Lower leg skin (tissue), 4 donors: ENCODE data around the gene SNRNP27. TPM values are rescaled to one million over a fixed set of nuclear protein-coding genes. Genes with fewer than 3 reads are reported as not detected.

ENCODE experiments used
- DNase-seq, 2 donors: peaks; one replicate each; pipeline ENCODE4 v3.0.0-alpha.2; 2019; ENCODE audit warnings: low spot score in 2 of 2
- H3K4me3 ChIP-seq: fragments of 200-600 bp; sonication (generic); 2 replicates; pipeline ENCODE4 v1.5.1; 2017; ENCODE audit warnings: mild to moderate bottlenecking, low read depth; ENCODE audit not compliant: poor library complexity, severe bottlenecking
- CTCF ChIP-seq, 3 donors: fragments of 450-650 bp; IDR thresholded peaks; one replicate each; pipeline ENCODE4 v1.5.1; 2016; ENCODE audit warnings: antibody characterized with exemption in 3 of 3, mild to moderate bottlenecking in 3 of 3, moderate library complexity in 2 of 3
- POLR2A ChIP-seq, 2 donors: fragments of 450-650 bp; IDR thresholded peaks; one replicate each; pipeline ENCODE4 v1.6.1; 2016 to 2017; ENCODE audit warnings: antibody characterized with exemption in 2 of 2, mild to moderate bottlenecking in 1 of 2, moderate library complexity in 1 of 2
- WGBS, 2 donors: methylation state at CpG; one replicate each; pipeline ENCODE4 v1.1.5; 2018; 5-methylcytosine and 5-hydroxymethylcytosine counted together
- intact Hi-C: fragments of 100-400 bp; cut with DNase I; formaldehyde crosslinking; loops from one replicate; pipeline ENCODE4 v1.15.0; 2023; ENCODE audit warnings: low total_unique reads
- total RNA-seq, 4 donors: library from RNA; depleted of rRNA; stranded (reverse); fragments of >200 nt; gene quantifications; one replicate each; pipeline ENCODE4 v1.1.0, GENCODE V29; 2016

The SNRNP27 gene
- total RNA-seq, 4 donors from 2014 or later = 55.6 to 82.3 (median 60.2) TPM

- H3K4me3 ChIP-seq = no peak overlapping the region
- no peak for TF ChIP-seq POLR2A (IDR thresholded peaks at IDR 0.05)
- no peak for TF ChIP-seq CTCF (IDR thresholded peaks at IDR 0.05)
- DNase-seq = no peak
- WGBS, 2 donors = 78 to 89% methylated on average over 9 of the region's 9 CpGs
- intact Hi-C loops = no loop called here
Observed at GRCh38 chr2:69943843-69944525, 50.2 kb downstream of the SNRNP27 start.

GRCh38 chr2:69944756-69945155 is 51.0 kb downstream of the SNRNP27 start:
- DNase-seq = no peak
- intact Hi-C loops = no loop called here
- 97% methylated on average over 7 of the region's 7 CpGs for WGBS, 2 donors
- TF ChIP-seq POLR2A (IDR thresholded peaks at IDR 0.05) (no peak), CTCF (IDR thresholded peaks at IDR 0.05) (no peak)
- no peak overlapping the region for H3K4me3 ChIP-seq

GRCh38 chr2:69945441-69945840 is 51.7 kb downstream of the SNRNP27 start:
- TF ChIP-seq POLR2A (IDR thresholded peaks at IDR 0.05) (no peak), CTCF (IDR thresholded peaks at IDR 0.05) (no peak)
- no peak for DNase-seq
- no peak overlapping the region for H3K4me3 ChIP-seq
- intact Hi-C loops = no loop called here
- WGBS, 2 donors = 57 to 60% methylated on average over 8 of the region's 8 CpGs

- WGBS, 2 donors = 76 to 80% methylated on average over 8 of the region's 8 CpGs
- intact Hi-C loops = no loop called here
- no peak for DNase-seq
- no peak overlapping the region for H3K4me3 ChIP-seq
- TF ChIP-seq POLR2A (IDR thresholded peaks at IDR 0.05) (no peak), CTCF (IDR thresholded peaks at IDR 0.05) (no peak)
Observed at GRCh38 chr2:69945941-69946340, 52.2 kb downstream of the SNRNP27 start.

- intact Hi-C loops = no loop called here
- no peak for DNase-seq
- WGBS, 2 donors = 60 to 61% methylated on average over 13 of the region's 13 CpGs
- no peak overlapping the region for H3K4me3 ChIP-seq
- no peak for TF ChIP-seq CTCF (IDR thresholded peaks at IDR 0.05)
- TF ChIP-seq POLR2A (IDR thresholded peaks at IDR 0.05) = no peak
Observed at GRCh38 chr2:69946351-69947324, 52.9 kb downstream of the SNRNP27 start.
